H9 (cell line): ENCODE measurements around the gene LSM3. TPM values are rescaled to one million over a fixed set of nuclear protein-coding genes. Genes with fewer than 3 reads are reported as not detected.

Source experiments
- DNase-seq: peaks from one replicate; pipeline ENCODE4 v3.0.0-alpha.2; 2017
- H2AFZ ChIP-seq: one replicate; pipeline ENCODE4 v1.6.1; 2013; ENCODE audit warnings: mild to moderate bottlenecking, low read length, control low read depth, moderate library complexity
- H2AK5ac ChIP-seq: 2 replicates; pipeline ENCODE4 v1.6.1; 2013; ENCODE audit warnings: low read length, control low read depth, mixed read lengths; ENCODE audit not compliant: insufficient read length
- H2BK120ac ChIP-seq: one replicate; pipeline ENCODE4 v1.6.1; 2013; ENCODE audit warnings: low read depth, mild to moderate bottlenecking, low read length, control low read depth, inconsistent platforms; ENCODE audit not compliant: poor library complexity, severe bottlenecking
- H2BK12ac ChIP-seq: 2 replicates; pipeline ENCODE4 v1.6.1; 2013; ENCODE audit warnings: low read length, control low read depth, mixed read lengths, low read depth; ENCODE audit not compliant: insufficient read length
- H2BK15ac ChIP-seq: 2 replicates; pipeline ENCODE4 v1.6.1; 2013; ENCODE audit warnings: low read depth, low read length, control low read depth
- H2BK20ac ChIP-seq: one replicate; pipeline ENCODE4 v1.6.1; 2013; ENCODE audit warnings: low read depth, mild to moderate bottlenecking, low read length, control low read depth, inconsistent platforms; ENCODE audit not compliant: poor library complexity, severe bottlenecking
- H2BK5ac ChIP-seq: 2 replicates; pipeline ENCODE4 v1.6.1; 2013; ENCODE audit warnings: low read length, control low read depth, mixed read lengths; ENCODE audit not compliant: insufficient read length
- H3K14ac ChIP-seq: 2 replicates; pipeline ENCODE4 v1.6.1; 2013; ENCODE audit warnings: low read length, control low read depth; ENCODE audit not compliant: insufficient read depth
- H3K18ac ChIP-seq: 2 replicates; pipeline ENCODE4 v1.6.1; 2013; ENCODE audit warnings: low read depth, mild to moderate bottlenecking, mixed read lengths, low read length, control low read depth; ENCODE audit not compliant: insufficient read length
- H3K23ac ChIP-seq: 2 replicates; pipeline ENCODE4 v1.6.1; 2013; ENCODE audit warnings: low read length, control low read depth, mixed read lengths, low read depth; ENCODE audit not compliant: insufficient read length
- H3K23me2 ChIP-seq: 2 replicates; pipeline ENCODE4 v1.6.1; 2013; ENCODE audit warnings: low read depth, mild to moderate bottlenecking, mixed read lengths, low read length, control low read depth; ENCODE audit not compliant: insufficient read length, poor library complexity, severe bottlenecking
- H3K27ac ChIP-seq: 2 replicates; pipeline ENCODE4 v1.5.1; 2013; ENCODE audit warnings: low read length, control low read depth, mixed read lengths, low read depth; ENCODE audit not compliant: insufficient read length
- H3K27me3 ChIP-seq: 2 replicates; pipeline ENCODE4 v1.6.1; 2013; ENCODE audit warnings: low read length, control low read depth, inconsistent platforms; ENCODE audit not compliant: insufficient read depth
- H3K4ac ChIP-seq: 2 replicates; pipeline ENCODE4 v1.6.1; 2013; ENCODE audit warnings: low read depth, mild to moderate bottlenecking, control low read depth, inconsistent platforms, low read length, moderate library complexity
- H3K4me1 ChIP-seq: 2 replicates; pipeline ENCODE4 v1.6.1; 2013; ENCODE audit warnings: low read length, control low read depth, inconsistent platforms; ENCODE audit not compliant: insufficient read depth
- H3K4me2 ChIP-seq: 2 replicates; pipeline ENCODE4 v1.6.1; 2013; ENCODE audit warnings: low read length, control low read depth, mixed read lengths; ENCODE audit not compliant: insufficient read length, insufficient read depth
- H3K56ac ChIP-seq: 2 replicates; pipeline ENCODE4 v1.6.1; 2013; ENCODE audit warnings: low read depth, mild to moderate bottlenecking, mixed read lengths, low read length, control low read depth; ENCODE audit not compliant: insufficient read length
- H3K79me1 ChIP-seq: 2 replicates; pipeline ENCODE4 v1.6.1; 2013; ENCODE audit warnings: low read depth, mild to moderate bottlenecking, moderate library complexity, low read length, control low read depth, inconsistent platforms; ENCODE audit not compliant: insufficient read depth, poor library complexity, severe bottlenecking
- H3K79me2 ChIP-seq: 2 replicates; pipeline ENCODE4 v1.6.1; 2013; ENCODE audit warnings: low read length, control low read depth, inconsistent platforms; ENCODE audit not compliant: insufficient read depth
- H3K9ac ChIP-seq: 2 replicates; pipeline ENCODE4 v1.6.1; 2013; ENCODE audit warnings: low read length, control low read depth, mixed read lengths; ENCODE audit not compliant: insufficient read length; ENCODE audit errors: extremely low read depth
- H3K9me3 ChIP-seq: one replicate; pipeline ENCODE4 v1.6.1; 2013; ENCODE audit warnings: low read depth, low read length, inconsistent platforms; ENCODE audit not compliant: control insufficient read depth
- H3T11ph ChIP-seq: one replicate; pipeline ENCODE4 v1.6.1; 2013; ENCODE audit warnings: mild to moderate bottlenecking, low read length, control low read depth, inconsistent platforms
- H4K20me1 ChIP-seq: one replicate; pipeline ENCODE4 v1.6.1; 2013; ENCODE audit not compliant: control insufficient read depth, insufficient read length, insufficient read depth
- H4K5ac ChIP-seq: 2 replicates; pipeline ENCODE4 v1.6.1; 2013; ENCODE audit warnings: low read depth, mild to moderate bottlenecking, mixed read lengths, low read length, control low read depth; ENCODE audit not compliant: insufficient read length
- H4K8ac ChIP-seq: replicated peaks from 2 replicates; pipeline ENCODE4 v1.6.1; 2013; ENCODE audit warnings: low read length, control low read depth, mixed read lengths, low read depth; ENCODE audit not compliant: insufficient read length
- H4K91ac ChIP-seq: 2 replicates; pipeline ENCODE4 v1.6.1; 2013; ENCODE audit warnings: low read depth, mild to moderate bottlenecking, moderate library complexity, mixed read lengths, low read length, control low read depth; ENCODE audit not compliant: insufficient read length
- H3K27ac Mint-ChIP-seq, 3 experiments: 2 replicates in 2 of 3; 3 replicates in 1 of 3; pipeline ENCODE4 v1.8.0; 2020 to 2021; ENCODE audit warnings: mixed read lengths in 3 of 3, mild to moderate bottlenecking in 1 of 3, moderate library complexity in 1 of 3
- H3K27me3 Mint-ChIP-seq: 2 replicates; pipeline ENCODE4 v1.8.0; 2021; ENCODE audit warnings: low read depth, mild to moderate bottlenecking, moderate library complexity, mixed read lengths
- H3K36me3 Mint-ChIP-seq, 3 experiments: 2 replicates in 2 of 3; 3 replicates in 1 of 3; pipeline ENCODE4 v1.8.0; 2020 to 2021; ENCODE audit warnings: low read depth in 3 of 3, mixed read lengths in 3 of 3; ENCODE audit not compliant: insufficient read depth in 1 of 3
- H3K4me1 Mint-ChIP-seq, 2 experiments: 2 replicates each; pipeline ENCODE4 v1.8.0; 2020; ENCODE audit warnings: mixed read lengths in 2 of 2
- H3K4me3 Mint-ChIP-seq, 2 experiments: 2 replicates in 1 of 2; 3 replicates in 1 of 2; pipeline ENCODE4 v1.8.0; 2020 to 2021; ENCODE audit warnings: mild to moderate bottlenecking in 2 of 2, mixed read lengths in 2 of 2, moderate library complexity in 1 of 2
- H3K9me3 Mint-ChIP-seq, 2 experiments: 2 replicates in 1 of 2; 3 replicates in 1 of 2; pipeline ENCODE4 v1.8.0; 2020; ENCODE audit warnings: mild to moderate bottlenecking in 2 of 2, mixed read lengths in 2 of 2, moderate library complexity in 1 of 2
- WGBS: extraction: QIAGEN DNeasy Blood & Tissue Kit; methylation state at CpG from one replicate; pipeline ENCODE4 v1.1.7; 2013; ENCODE audit warnings: missing lambda C conversion rate, low lambda C conversion rate, mixed read lengths; ENCODE audit not compliant: insufficient read length; ENCODE audit errors: extremely low coverage; 5-methylcytosine and 5-hydroxymethylcytosine counted together
- total RNA-seq: library from RNA; stranded (reverse); gene quantifications from 2 replicates; pipeline ENCODE4 v1.2.1, GENCODE V29; 2021
- TF ChIP-seq, protein P1 (sequence below): fragments of 200-600 bp; sonication (generic); conservative IDR thresholded peaks from 3 replicates; pipeline ENCODE4 v1.8.0; 2021; ENCODE audit warnings: antibody characterized with exemption, mild to moderate bottlenecking

LSM3 gene
- total RNA-seq, 1 experiment from 2014 or later, result 24.4 TPM

GRCh38 chr3:14245248-14245639 is 66.6 kb downstream of the LSM3 start:
- WGBS, result no CpG with 5 or more reads among the region's 6 CpGs

More at GRCh38 chr3:14245248-14245639, 66.6 kb downstream of the LSM3 start:
- Histone ChIP-seq H4K20me1 (no peaks in the 10 kb centered on the region), H3K14ac (no peak overlapping the region), H3T11ph (no peak overlapping the region), H3K9me3 (no peaks in the 10 kb centered on the region), H2BK120ac (no peak overlapping the region), H2BK5ac (no peak overlapping the region), H2AK5ac (no peak overlapping the region), H4K5ac (no peak overlapping the region), H3K4ac (no peak overlapping the region), H3K4me2 (no peak overlapping the region), H2BK15ac (no peak overlapping the region), H3K9ac (no peak overlapping the region), H3K23ac (no peak overlapping the region), H2BK12ac (no peak overlapping the region), H3K56ac (no peak overlapping the region), H4K8ac (no peak overlapping the region), H2AFZ (no peak overlapping the region), H3K4me1 (no peaks in the 10 kb centered on the region), H3K79me2 (no peaks in the 10 kb centered on the region), H2BK20ac (no peak overlapping the region), H3K79me1 (no peaks in the 10 kb centered on the region), H3K18ac (no peak overlapping the region), H3K27me3 (no peaks in the 10 kb centered on the region), H3K23me2 (no peaks in the 10 kb centered on the region), H4K91ac (no peak overlapping the region), H3K27ac (no peak overlapping the region)
- Mint-ChIP-seq H3K27ac (0 out of 7 replicates have a peak overlapping the region, but pooled peaks of 1 of the 3 experiments have one; percentile 66), H3K27me3 (peaks cover 13% of the 10 kb centered on the region), H3K4me1 (no peaks in the 10 kb centered on the region), H3K4me3 (no peak overlapping the region), H3K9me3 (no peaks in the 10 kb centered on the region), H3K36me3 (no peaks in the 10 kb centered on the region)
- TF ChIP-seq, protein P1, sequence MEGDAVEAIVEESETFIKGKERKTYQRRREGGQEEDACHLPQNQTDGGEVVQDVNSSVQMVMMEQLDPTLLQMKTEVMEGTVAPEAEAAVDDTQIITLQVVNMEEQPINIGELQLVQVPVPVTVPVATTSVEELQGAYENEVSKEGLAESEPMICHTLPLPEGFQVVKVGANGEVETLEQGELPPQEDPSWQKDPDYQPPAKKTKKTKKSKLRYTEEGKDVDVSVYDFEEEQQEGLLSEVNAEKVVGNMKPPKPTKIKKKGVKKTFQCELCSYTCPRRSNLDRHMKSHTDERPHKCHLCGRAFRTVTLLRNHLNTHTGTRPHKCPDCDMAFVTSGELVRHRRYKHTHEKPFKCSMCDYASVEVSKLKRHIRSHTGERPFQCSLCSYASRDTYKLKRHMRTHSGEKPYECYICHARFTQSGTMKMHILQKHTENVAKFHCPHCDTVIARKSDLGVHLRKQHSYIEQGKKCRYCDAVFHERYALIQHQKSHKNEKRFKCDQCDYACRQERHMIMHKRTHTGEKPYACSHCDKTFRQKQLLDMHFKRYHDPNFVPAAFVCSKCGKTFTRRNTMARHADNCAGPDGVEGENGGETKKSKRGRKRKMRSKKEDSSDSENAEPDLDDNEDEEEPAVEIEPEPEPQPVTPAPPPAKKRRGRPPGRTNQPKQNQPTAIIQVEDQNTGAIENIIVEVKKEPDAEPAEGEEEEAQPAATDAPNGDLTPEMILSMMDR, result no peak
- no peak for DNase-seq
